ENCODE measurements around the gene GRXCR1. TPM values are rescaled to one million over a fixed set of nuclear protein-coding genes. Genes with fewer than 3 reads are reported as not detected.

Gene GRXCR1
- total and polyA plus RNA-seq, 2 of the 4 experiments (the other 2 are of a cell fraction) = not detected

GRCh38 chr4:42965326-42965725, 72.8 kb downstream of the GRXCR1 start:
- no peak for TF ChIP-seq SMC3 (IDR thresholded peaks at IDR 0.05; ENCODE audit: low read depth, low read length)
- Histone ChIP-seq H3K56ac (ENCODE audit: extremely low read depth, insufficient read depth, low read length) (no peak overlapping the region), H4K5ac (ENCODE audit: low read depth, low read length) (no peak overlapping the region), H3K14ac (replicated peaks; ENCODE audit: low read depth, low read length) (no peak overlapping the region), H2BK15ac (ENCODE audit: low read depth, low read length) (no peak overlapping the region), H4K20me1 (ENCODE audit: insufficient read depth, low read length) (no peaks in the 10 kb centered on the region), H3K18ac (ENCODE audit: low read depth, low read length) (no peak overlapping the region), H3K4me2 (ENCODE audit: low read depth, low read length) (no peak overlapping the region), H3K4ac (ENCODE audit: low read depth, low read length) (no peak overlapping the region), H3K79me1 (ENCODE audit: low read depth in 1 of 2, low read length in 2 of 2) (no peaks in the 10 kb centered on the region), H2BK120ac (ENCODE audit: low read depth, low read length) (no peak overlapping the region), H2BK20ac (ENCODE audit: low read depth, low read length) (no peak overlapping the region), H3K4me3 (ENCODE audit: insufficient read depth, low read depth, low read length) (no peak overlapping the region), H3K23ac (ENCODE audit: low read depth, low read length) (no peak overlapping the region), H2AFZ (replicated peaks; ENCODE audit: low read length, poor library complexity) (no peak overlapping the region), H3K36me3 (ENCODE audit: control insufficient read depth, insufficient read depth, low read length) (no peaks in the 10 kb centered on the region), H3K27me3 (ENCODE audit: control insufficient read depth, insufficient read depth, low read length) (no peaks in the 10 kb centered on the region), H3K27ac (ENCODE audit: insufficient read depth, low read length) (no peak overlapping the region), H2AK5ac (ENCODE audit: low read depth, low read length) (no peak overlapping the region), H3K9me1 (ENCODE audit: insufficient read depth, low read length) (no peaks in the 10 kb centered on the region), H2AK9ac (replicated peaks; ENCODE audit: low read depth, low read length, poor library complexity) (no peak overlapping the region), H4K91ac (ENCODE audit: insufficient read depth, low read depth, low read length) (no peak overlapping the region), H3K9ac (ENCODE audit: low read depth, low read length) (no peak overlapping the region), H3K9me3 (ENCODE audit: control insufficient read depth, insufficient read depth, low read length) (peaks cover 2% of the 10 kb centered on the region; the same call in 1 of the 2 replicates), H3K4me1 (ENCODE audit: control insufficient read depth, insufficient read depth, low read length) (no peaks in the 10 kb centered on the region), H4K8ac (ENCODE audit: low read depth in 2 of 2, low read length in 2 of 2) (no peak overlapping the region), H2BK5ac (ENCODE audit: low read depth, low read length, poor library complexity, severe bottlenecking) (no peak overlapping the region)
- CTCF ChIA-PET = no interaction called here
- WGBS, 2 experiments (ENCODE audit: extremely low coverage in 2 of 2, insufficient read length in 1 of 2) = no CpG with 5 or more reads among the region's 2 CpGs
- in situ Hi-C loops (cut with MboI; ENCODE audit: low sequenced_read_pairs) = no loop called here
- POLR2A ChIA-PET (ENCODE audit: unreplicated experiment) = no interaction called here
- dilution Hi-C loops (cut with HindIII; ENCODE audit: low sequenced_read_pairs, unreplicated experiment) = no loop called here
- intact Hi-C loops (cut with micrococcal nuclease) = no loop called here
- BruUV-seq (replicated peaks) = no TSS peak
- ATAC-seq (ENCODE audit: low read depth) (no peak), DNase-seq (no peak)

Measured in IMR-90 (cell line).